HepG2 (cell line): ENCODE results near the gene MEF2D.

Source experiments
- EEA1 ChIP-seq: sonication (generic); formaldehyde crosslinking; IDR thresholded peaks from 2 replicates; pipeline ENCODE4 v1.5.1; 2020; ENCODE audit warnings: mild to moderate bottlenecking, missing genetic modification reagents, borderline replicate concordance
- IKZF1 ChIP-seq: fragments of 450-650 bp; IDR thresholded peaks from 2 replicates; pipeline ENCODE4 v1.7.1; 2016
- ZNF333 ChIP-seq: sonication (generic); formaldehyde crosslinking; IDR thresholded peaks from 2 replicates; pipeline ENCODE4 v1.4.0; 2020; ENCODE audit warnings: mild to moderate bottlenecking, missing genetic modification reagents, borderline replicate concordance

DNA sequence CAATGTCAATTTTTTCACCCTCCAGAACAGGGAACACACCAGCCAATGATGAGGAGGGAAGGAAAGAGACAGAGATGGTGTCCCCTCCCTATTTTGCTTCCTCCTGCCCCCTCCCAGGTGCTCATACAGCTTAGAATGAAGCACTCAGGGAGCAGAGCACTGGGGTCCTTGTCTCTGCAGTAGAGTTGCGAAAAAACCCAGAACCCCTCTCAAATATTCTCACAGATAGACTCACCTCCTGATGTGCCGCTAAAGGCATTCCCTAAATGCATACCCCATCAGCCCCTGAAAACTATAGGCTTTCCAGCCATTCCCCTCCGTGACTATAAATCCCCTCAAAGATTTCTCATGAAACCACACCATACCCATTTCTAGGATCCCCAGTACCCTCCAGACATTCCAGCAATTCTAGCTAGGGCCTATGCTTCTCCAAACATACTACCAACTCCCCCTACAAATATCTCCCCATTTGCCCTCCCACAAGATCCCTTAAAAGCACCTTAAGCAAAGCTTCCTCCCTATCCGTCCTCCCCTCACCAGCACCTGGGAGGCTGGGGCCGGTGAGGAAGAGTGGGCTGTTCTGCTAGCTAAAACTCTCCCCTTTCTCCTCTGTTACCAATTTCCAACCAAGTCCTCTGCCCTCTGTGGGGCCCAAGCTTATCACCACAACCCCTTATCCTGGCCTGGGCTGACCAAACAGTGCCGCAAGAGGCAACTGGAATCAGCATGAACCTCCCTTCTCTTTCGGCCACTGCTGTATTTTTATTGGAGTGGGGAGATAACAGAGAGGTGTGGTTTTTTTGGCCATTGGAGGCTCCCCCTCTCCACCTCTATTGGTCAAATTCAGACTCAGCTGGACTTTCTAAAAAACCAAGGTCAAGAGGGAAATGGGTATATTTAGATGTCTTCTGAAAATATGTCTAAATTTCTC lies 76.9 kb downstream of the MEF2D start:
- TF ChIP-seq IKZF1 (no peak), ZNF333 (CRISPR knock-in tag) (no peak), EEA1 (CRISPR knock-in tag) (no peak)
